Glutamatergic neuron (in vitro differentiated cells): ENCODE data around the gene SLC25A47. TPM values are rescaled to one million over a fixed set of nuclear protein-coding genes. Genes with fewer than 3 reads are reported as not detected.
A peak's percentile ranks its signal among the peaks of the same experiment; 100 is the strongest.

Experiments
- DNase-seq: peaks from one replicate; pipeline ENCODE4 v3.0.0; 2022
- H3K27ac Mint-ChIP-seq: one replicate; pipeline ENCODE4 v1.8.0; 2020; ENCODE audit warnings: mild to moderate bottlenecking, mixed read lengths, inconsistent platforms; ENCODE audit not compliant: unreplicated experiment
- H3K27me3 Mint-ChIP-seq: one replicate; pipeline ENCODE4 v1.8.0; 2020; ENCODE audit warnings: mild to moderate bottlenecking, moderate library complexity, mixed read lengths, inconsistent platforms; ENCODE audit not compliant: unreplicated experiment
- H3K36me3 Mint-ChIP-seq: one replicate; pipeline ENCODE4 v1.8.0; 2020; ENCODE audit warnings: mild to moderate bottlenecking, mixed read lengths, inconsistent platforms; ENCODE audit not compliant: unreplicated experiment
- H3K4me1 Mint-ChIP-seq: one replicate; pipeline ENCODE4 v1.8.0; 2020; ENCODE audit warnings: mild to moderate bottlenecking, low read depth, mixed read lengths, inconsistent platforms; ENCODE audit not compliant: unreplicated experiment
- H3K4me3 Mint-ChIP-seq: one replicate; pipeline ENCODE4 v1.8.0; 2020; ENCODE audit warnings: mild to moderate bottlenecking, mixed read lengths, inconsistent platforms; ENCODE audit not compliant: unreplicated experiment
- H3K9me3 Mint-ChIP-seq: one replicate; pipeline ENCODE4 v1.8.0; 2020; ENCODE audit warnings: mild to moderate bottlenecking, moderate library complexity, mixed read lengths, inconsistent platforms; ENCODE audit not compliant: unreplicated experiment
- total RNA-seq: library from RNA; stranded (reverse); fragmentation: NEBNext Ultra II Directional; extraction: Animal tissue kit (Norgen Biotek cat#: 25700); gene quantifications from one replicate; pipeline ENCODE4 v1.2.1, GENCODE V29; 2021; ENCODE audit not compliant: unreplicated experiment
- TF ChIP-seq, protein P1 (sequence below): fragments of 200-600 bp; sonication (generic); IDR thresholded peaks from one replicate; pipeline ENCODE4 v1.5.0; 2021; ENCODE audit not compliant: partially characterized antibody, unreplicated experiment

The SLC25A47 gene
- total RNA-seq, 1 donor from 2014 or later, result not detected

DNA sequence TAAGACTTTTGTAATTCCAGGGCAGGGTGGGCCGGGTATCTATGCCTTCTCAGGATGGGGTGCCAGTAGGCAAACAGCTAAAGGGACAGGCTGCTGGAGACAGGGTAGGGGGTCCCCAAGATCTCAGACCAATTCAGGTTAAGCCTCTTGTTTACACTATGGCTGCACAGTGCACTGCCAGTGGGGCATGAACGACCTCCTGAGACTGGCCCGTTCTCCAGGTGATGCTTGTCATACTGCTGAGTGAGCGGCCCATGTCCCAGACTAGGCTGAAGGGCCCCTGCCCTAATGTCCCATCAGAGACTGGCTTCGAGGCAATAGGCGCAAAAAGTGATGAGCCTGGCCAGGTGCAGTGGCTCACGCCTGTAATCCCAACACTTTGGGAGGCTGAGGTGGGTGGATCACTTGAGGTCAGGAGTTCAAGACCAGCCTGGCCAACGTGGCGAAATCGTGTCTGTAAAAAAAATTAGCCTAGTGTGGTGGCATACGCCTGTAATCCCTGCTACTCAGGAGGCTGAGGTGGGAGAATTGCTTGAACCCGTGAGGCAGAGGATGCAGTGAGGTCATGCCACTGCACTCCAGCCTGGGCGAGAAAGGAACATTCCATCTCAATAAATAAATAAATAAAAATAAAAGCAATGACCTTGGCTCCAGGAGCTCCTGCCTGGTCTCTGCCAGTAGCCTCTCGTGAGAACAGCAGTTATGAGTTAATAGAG lies 29.5 kb upstream of the SLC25A47 start:
- Mint-ChIP-seq H3K4me1 (peaks cover 19% of the 10 kb centered on the region), H3K4me3 (no peak overlapping the region), H3K27me3 (peaks cover 9% of the 10 kb centered on the region), H3K27ac (no peak overlapping the region), H3K9me3 (peaks cover 5% of the 10 kb centered on the region), H3K36me3 (no peaks in the 10 kb centered on the region)
- DNase-seq, result no peak
- TF ChIP-seq, protein P1, sequence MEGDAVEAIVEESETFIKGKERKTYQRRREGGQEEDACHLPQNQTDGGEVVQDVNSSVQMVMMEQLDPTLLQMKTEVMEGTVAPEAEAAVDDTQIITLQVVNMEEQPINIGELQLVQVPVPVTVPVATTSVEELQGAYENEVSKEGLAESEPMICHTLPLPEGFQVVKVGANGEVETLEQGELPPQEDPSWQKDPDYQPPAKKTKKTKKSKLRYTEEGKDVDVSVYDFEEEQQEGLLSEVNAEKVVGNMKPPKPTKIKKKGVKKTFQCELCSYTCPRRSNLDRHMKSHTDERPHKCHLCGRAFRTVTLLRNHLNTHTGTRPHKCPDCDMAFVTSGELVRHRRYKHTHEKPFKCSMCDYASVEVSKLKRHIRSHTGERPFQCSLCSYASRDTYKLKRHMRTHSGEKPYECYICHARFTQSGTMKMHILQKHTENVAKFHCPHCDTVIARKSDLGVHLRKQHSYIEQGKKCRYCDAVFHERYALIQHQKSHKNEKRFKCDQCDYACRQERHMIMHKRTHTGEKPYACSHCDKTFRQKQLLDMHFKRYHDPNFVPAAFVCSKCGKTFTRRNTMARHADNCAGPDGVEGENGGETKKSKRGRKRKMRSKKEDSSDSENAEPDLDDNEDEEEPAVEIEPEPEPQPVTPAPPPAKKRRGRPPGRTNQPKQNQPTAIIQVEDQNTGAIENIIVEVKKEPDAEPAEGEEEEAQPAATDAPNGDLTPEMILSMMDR, result no peak

DNA sequence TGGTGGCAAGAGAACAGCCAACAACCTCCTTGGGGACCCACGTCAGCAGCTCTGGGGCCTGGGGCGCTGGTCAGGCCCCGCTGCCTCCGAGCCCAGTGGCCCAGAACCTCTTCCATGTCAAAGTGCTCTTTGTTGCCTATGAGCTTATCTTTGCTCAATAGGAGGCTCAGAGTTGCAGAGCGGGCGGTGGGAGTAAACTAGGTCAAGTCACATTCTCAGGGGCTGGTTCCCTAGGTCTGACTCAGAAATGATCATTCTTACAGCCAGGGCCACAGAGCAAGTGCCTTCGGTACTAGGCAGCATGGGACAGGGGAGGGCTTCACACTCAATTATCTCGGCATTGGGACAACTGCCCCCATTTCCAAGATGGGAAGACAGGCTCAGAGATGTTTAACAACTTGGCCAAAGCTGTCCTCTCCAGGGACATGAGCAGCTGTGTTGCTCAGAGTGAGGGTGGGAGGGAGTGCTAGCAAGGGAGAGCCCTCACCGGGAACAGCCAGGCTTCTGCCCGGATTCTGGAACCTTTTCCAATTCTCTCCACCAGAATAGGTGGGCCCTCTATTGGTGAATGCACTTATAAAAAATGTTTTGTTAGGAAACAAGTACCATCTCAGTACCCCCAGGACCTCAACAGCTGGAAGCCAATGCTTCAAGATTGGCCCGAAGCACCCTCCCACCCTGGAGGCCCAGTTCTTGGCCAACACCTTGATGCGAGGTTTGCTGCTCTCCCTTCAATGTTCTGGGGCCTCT lies 28.8 kb upstream of the SLC25A47 start:
- peaks cover 8% of the 10 kb centered on the region for H3K27me3 Mint-ChIP-seq
- no peak overlapping the region for H3K4me3 Mint-ChIP-seq
- no peak overlapping the region for H3K27ac Mint-ChIP-seq
- peak; percentile 19 for DNase-seq
- peaks cover 19% of the 10 kb centered on the region for H3K4me1 Mint-ChIP-seq
- no peaks in the 10 kb centered on the region for H3K36me3 Mint-ChIP-seq
- TF ChIP-seq, protein P1, result no peak
- H3K9me3 Mint-ChIP-seq, result peaks cover 6% of the 10 kb centered on the region

DNA sequence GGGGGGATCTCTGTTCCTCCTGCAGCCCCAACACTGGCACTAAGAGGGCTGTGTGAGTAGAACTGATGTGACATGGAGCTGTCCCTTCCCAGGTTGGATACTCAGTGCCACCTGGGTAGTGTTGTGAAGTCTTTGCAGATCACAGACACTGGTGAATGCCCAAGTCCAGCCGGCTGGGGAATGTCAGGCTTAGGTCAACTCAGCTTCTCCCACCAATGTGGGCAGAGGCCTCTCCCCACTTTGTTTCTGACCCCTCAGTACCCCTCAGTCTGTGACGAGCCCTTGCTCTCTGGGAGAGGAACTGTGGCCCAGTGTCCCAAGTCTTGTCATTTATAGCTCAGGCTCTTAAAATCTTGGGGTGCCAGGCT lies 28.2 kb upstream of the SLC25A47 start:
- no peak for DNase-seq
- TF ChIP-seq, protein P1, result no peak
- no peak overlapping the region for H3K4me3 Mint-ChIP-seq
- H3K27ac Mint-ChIP-seq, result no peak overlapping the region
- no peaks in the 10 kb centered on the region for H3K36me3 Mint-ChIP-seq
- peaks cover 11% of the 10 kb centered on the region for H3K9me3 Mint-ChIP-seq
- peaks cover 12% of the 10 kb centered on the region for H3K27me3 Mint-ChIP-seq
- peaks cover 23% of the 10 kb centered on the region for H3K4me1 Mint-ChIP-seq

DNA sequence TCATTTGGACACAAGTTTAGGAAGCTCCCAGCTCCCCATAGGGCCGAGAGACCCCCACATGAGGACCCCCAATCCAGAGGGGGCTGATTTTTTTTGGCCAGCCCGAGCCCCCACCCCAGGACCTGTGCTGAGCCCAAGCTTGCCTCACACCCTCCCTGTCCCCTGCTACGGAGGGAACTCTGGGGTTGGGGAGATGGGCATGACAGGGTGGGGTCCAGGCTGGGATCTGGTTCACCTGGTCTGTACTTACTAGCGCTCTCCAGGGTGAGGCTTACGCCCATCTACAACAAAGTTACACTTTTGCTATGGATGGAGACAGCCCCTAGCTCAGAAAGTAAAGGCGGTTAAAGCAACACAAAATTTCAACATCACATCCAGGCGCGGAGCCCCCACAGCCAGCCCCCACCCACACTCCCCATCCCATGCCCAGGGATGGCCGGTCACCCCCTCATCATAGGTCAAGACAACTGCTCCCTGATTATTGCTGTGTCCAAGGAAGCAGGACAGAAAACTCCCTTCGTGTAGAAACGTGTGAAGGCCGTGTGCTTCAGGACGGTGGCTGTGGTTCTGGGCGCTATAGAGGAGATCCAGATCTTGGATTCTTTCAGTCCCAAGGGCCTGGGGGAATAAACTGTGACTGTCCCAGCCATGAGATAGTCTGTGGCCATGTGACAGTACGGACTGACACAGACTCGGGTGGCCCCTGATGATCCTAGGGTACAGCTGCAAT lies 27.6 kb upstream of the SLC25A47 start:
- DNase-seq, result peak; percentile 4
- Mint-ChIP-seq H3K9me3 (peaks cover 11% of the 10 kb centered on the region), H3K27me3 (peaks cover 11% of the 10 kb centered on the region), H3K4me3 (no peak overlapping the region), H3K4me1 (peaks cover 19% of the 10 kb centered on the region), H3K27ac (peak overlapping the region; percentile 17), H3K36me3 (no peaks in the 10 kb centered on the region)
- TF ChIP-seq, protein P1, result no peak
